DMS53 treated with DMSO at 0.1 percent for 48 hours (cell line): ENCODE results near the gene CKMT1B.
"Not testable (repeated sequence)": the region's sequence is repeated elsewhere in the genome, so short reads cannot be mapped to it uniquely, and the experiment has no call there.

ENCODE experiments used
- DNase-seq: peaks from one replicate; lab custom pipeline; 2025; ENCODE audit not compliant: unreplicated experiment; lab: John Stamatoyannopoulos, UW

The CKMT1B gene

DNA sequence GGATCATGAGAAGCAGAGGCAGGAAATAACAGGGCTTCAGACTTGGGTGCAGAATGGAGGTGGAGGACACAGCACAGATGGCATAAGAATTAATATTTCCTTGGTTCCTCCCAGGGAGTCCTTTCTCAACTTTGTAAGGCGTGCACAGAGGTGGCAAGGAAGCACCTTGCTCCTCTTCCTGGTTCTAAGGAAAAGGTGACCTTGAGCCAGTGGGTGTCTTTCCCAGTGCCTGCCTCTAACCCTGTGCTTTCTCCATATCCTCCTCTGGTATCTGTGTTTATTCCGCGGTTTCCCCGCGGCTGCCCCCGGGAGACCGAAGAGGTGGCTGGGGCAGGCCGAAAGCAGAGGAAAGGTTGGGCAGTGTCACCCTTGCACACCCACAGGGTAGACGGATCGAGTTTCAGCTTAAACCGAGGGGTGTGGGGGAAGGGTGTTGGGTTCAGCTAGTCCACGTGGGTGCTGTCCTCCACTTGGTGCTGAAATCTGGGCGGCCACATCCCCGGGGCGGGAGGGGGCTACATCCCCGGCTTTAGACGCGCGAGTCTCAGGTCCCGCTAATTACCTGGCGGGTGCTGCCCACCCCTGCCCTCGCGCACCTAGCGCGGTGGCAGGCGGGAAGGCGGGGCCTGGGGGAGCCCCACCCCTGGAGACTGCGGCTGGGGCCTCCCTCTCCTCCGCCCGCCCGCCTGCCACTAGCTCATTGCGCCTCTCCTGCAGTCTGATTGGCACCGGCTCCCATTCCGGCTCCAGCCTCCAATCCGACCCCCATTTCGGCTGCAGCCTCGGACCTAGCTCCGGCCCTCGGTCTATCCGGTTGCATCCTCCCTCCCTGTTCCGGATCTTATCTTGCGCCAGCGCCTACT lies at the start of gene CKMT1B:
TSS of gene CKMT1B (plus strand) at position 700 of the 863 bp plus-strand sequence. CDS start 192 bp downstream, outside the sequence.
- not testable (repeated sequence) for DNase-seq

DNA sequence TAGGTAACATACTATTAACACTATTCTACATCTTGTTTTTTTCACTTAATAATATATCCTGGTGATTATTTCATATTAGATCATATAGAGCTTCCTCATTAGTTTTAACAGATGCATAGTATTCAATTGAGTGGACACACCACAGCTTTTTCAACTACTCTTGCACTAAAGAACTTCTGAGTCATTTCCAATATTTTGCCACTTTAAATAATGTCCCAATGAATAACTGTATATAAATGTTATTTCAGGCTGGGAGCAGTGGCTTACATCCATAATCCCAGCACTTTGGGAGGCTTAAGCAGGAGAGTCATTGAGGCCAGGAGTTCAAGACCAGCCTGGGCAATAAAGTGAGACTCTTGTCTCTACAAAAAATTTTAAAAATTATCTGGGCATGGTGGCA lies 49.6 kb upstream of the CKMT1B start:
- DNase-seq = no peak

DNA sequence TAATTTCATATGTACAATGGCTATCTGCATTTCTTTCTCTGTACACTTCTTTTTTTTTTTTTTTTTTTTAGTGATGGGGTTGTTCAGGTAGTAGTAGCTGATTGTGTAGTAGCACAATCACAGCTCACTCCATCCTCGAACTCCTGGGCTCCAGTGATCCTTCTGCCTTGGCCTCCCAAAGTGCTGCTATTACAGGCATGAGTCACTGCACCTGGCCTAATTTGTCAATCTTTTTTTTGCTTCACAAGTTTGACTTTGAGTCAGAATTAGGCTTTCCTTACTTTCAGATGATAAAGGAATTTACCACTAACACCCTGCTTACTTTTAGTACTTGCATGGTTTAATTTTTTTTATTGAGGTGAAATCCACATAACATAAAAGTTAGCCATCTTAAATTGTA lies 48.4 kb upstream of the CKMT1B start:
- no peak for DNase-seq

DNA sequence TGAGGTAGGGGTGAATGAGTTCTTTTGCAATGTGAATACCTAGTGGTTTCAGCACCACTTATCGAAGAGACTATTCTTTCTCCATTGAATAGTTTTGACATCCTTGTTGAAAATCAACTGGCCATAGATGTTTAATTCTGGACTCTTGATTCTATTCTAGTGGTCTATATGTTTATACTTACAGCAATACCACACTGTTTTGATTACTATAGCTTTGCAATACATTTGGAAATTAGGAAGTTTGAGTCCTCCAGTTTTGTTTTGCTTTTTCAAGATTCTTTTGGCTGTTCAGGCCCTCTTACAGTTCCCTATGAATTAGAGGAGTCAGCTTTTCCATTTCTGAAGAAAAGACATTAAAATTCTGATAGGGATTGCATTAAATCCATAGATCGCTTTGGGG lies 46.3 kb upstream of the CKMT1B start:
- no peak for DNase-seq

DNA sequence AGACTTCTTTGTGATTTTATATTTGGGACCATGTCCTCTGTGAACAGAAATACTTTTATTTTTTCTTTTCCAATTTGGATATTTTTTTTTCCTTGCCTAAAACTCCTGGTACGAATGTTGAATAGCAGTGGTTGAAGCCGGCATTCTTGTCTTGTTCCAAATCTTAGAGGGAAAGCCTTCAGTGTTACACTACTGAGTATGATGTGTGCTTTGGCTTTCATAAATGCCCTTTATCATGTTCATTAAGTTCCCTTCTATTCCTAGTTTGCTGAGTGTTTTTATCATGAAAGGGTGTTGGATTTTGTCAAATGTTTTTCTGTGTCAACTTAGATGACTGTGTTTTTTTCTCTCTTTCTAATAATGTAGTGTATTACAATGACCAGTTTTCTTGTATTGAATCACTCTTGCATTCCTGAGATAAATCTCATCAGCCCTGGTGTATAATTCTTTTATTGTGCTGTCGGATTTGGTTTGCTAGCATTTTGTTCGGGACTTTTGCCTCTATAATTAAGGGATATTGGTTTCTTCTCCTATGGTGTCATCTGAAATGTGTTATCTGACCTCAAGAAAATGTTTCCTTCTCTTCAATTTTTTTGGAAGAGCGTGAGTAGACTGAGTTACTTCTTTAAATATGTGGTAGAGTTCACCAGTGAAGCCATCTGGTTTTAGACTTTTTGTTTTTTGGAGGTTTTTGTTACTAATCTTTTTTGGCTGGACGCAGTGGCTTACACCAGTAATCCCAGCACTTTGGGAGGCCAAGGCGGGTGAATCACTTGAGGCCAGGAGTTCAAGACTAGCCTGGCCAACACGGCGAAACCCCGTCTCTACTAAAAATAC lies 43.1 kb upstream of the CKMT1B start:
- DNase-seq = no peak

DNA sequence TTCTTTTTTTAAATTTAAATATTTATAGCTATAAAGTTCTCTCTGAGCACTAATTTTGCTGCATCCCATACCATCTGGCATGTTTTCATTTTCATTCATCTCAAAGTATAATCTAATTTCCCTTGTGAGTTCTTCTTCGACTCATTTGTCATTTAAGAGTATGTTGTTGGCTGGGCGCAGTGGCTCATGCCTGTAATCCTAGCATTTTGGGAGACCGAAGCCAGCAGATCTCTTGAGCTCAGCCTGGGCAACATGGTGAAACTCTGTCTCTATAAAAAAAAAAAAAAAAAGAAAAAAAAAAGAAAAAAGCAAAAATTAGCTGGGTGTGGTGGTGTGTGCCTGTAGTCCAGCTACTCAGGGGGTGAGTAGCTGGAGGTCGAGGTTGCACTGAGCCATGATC lies 41.6 kb upstream of the CKMT1B start:
- no peak for DNase-seq

DNA sequence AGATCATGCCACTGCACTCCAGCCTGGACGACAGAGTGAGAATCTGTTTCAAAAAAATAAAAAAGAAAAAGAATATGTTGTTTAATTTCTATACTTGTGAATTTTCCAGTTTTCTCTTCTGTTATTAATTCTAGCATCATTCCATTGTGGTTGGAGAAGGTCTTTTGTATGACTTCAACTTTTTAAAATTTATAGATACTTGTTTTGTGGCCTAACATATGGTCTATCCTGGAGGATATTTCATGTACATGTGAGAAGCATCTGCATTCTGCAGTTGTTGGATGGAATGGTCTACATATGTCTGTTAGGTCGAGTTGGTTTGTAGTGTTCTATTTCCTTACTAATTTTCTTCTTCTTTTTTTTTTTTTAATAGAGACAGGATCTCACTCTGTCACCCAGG lies 40.8 kb upstream of the CKMT1B start:
- no peak for DNase-seq

DNA sequence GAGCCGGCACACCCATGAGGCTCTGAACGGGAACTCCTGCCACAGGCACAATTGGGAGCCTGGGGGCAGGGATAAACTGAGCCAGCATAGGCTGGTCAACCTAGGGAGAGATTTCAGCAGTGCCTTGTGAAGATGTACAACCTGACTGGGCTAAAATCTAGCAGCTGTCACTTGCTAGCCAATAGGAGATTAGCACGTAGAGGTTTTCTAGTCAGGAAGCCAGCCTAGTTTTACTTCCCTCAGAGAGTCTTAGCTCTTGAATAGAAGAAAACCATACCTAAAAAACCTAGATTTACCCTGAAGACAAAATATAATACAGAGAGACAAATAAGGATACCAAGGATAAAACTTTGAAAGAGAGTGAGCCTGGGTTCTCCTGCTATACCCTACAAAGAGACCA lies 31.1 kb upstream of the CKMT1B start:
- DNase-seq = not testable (repeated sequence)

DNA sequence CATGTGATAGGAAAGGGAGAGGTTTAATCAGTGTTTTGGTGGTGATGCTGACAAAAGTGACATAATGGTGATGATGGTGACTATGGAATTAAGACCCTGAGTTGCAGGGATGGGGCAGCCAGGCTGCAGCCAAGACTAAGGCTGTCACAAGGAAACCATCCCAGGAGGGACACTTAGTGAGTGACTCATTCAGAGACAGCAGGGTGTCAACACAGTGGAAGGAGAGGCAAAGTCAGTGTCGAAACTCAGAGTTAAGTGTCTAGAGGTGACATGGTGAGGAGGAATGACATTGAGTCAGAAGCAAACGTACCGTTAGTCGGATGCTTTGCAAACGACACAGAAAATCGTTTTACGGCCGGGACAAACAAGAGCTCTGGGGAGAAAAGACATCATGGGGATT lies 30.0 kb upstream of the CKMT1B start:
- not testable (repeated sequence) for DNase-seq

DNA sequence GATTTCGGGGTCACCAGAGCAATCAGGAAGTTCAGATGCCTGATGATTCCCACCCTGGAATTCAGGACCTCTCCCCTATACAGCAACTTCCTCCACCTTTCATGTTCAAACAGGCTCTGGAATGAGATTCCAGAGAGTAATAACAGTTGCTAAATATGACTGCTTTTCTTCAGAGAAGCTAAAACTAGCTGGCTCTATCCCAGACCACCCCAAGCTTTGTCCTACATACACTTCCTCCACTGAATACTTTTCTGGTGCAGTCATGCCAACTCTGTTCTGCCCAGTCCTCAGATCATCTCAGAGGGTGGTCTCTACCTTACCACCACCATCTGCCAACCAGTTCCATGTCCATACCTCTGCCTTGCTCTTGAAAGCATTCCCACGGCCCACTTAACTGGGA lies 27.2 kb upstream of the CKMT1B start:
- not testable (repeated sequence) for DNase-seq

DNA sequence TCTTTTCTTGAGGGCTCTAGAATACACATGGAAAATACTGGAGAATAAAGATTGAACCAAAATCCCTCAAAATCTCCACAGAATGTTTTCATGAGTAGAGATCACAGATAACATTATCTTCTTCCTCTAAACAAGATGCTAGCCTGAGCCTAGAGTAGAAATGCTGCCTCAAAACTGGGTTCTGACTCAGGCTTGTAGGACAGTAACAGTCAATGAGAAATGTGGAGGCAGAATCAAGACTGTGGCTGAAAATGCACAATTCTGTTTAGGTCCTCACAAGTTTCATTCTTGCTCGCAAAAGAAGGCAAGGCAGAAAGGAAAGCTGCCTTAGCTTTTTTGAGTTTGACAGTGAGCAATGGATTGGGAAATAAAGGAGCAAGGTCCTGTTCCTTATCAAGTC lies 19.2 kb upstream of the CKMT1B start:
- DNase-seq = not testable (repeated sequence)

DNA sequence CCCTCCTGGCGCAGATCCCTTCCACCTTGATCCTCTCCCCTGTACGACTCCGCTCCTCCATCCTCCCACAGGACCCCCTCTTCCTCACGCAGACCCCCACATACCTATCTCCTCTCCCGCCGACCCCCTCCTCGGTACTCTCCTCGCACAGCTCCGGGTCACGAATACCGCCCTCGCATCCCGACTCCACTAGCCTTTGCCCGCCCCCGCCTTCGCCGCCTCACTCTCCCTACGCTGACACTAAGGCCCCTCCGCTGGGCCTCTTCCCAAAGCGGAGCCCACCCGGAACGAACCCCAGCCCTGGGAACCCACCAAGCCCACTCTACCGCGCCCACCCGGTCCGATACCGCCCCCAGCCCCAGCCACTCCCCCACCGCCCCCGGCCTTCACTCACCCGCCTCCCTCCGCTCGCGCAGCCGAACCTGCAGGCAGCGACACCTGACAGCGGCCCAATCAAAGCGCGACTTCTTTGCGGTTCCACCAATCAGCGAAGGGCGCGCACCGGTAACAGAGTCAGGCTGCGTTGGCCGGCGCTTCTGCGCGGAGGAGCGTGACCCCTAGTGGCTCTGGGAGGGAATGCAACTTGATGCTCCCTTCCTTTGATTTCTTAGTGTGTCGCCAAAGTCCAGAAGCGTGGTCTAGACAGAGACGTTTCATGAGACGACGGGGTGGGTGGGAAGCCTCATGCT lies 3.9 kb upstream of the CKMT1B start, which contains the start of gene PPIP5K1:
TSS of gene PPIP5K1 (minus strand) at position 431 of the 689 bp plus-strand sequence. CDS start 5,704 bp downstream, outside the sequence.
- not testable (repeated sequence) for DNase-seq

DNA sequence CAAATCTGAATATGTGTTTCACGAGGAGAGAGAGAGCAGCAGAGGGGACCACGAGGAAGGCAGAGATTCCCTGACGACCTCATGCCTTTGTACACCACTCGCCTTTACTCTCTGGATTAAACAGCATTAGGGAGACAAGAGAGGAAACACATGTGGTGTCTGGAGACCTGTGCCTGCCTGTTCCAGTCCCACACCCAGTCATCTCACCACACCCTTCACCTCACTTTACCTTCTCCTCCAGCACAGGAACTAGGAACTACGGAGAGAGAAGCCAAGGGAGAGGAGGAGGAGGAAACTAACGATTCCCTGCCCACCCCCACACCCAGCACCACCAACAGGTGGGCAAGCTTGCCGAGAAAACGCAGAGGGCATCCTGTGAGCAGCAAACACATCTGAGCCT lies 986 bp upstream of the CKMT1B start:
- DNase-seq = not testable (repeated sequence)

DNA sequence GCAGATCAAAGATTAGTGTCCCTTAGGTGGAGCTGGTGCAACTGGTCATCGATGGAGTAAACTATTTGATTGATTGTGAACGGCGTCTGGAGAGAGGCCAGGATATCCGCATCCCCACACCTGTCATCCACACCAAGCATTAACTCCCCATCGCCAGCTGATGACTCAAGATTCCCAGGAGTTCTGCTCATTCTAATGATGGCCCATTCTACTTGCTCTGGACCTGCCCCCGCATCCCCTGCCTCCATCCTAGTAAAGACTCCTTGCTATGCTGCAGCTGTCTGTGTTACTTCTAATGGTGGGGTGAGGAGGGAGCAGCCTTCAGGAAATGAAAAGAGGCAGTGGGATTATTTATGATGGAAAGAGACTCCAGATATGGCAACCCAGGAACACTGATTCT lies 5.3 kb downstream of the CKMT1B start:
- not testable (repeated sequence) for DNase-seq

DNA sequence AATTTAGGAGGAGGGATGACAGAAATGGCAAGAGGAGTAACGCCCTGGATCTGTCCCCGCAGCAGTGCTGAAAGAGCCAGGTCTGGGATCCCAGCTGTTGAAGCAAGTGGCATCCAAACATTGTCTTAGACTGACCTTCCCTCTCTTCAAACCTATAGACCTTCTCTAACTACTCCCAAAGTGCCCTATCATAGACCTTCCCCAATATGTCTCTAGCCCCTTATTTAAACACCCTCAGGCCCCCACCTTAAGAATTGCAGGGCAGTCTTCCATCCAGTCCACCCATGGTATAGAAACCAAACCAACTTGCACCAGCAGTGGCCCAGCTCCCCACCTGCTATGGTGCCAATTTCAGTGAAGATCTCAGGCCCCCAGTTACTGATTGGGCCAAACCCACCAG lies 6.4 kb downstream of the CKMT1B start:
- not testable (repeated sequence) for DNase-seq

DNA sequence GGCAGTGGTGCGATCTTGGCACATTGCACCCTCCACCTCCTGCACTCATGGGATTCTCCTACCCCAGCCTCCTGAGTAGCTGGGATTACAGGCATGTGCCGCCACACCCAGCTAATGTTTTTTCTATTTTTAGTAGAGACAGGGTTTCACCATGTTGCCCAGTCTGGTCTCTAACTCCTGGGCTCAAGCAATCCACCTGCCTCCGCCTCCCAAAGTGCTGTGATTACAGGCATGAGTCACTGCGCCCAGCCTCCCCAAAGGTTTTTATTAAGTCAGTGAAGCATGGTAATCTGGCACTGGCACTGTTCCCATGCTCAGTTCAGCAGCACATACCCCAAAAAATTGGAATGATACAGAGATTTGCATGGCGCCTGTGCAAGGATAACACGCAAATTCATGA lies 8.4 kb downstream of the CKMT1B start:
- DNase-seq = peak; percentile 3

DNA sequence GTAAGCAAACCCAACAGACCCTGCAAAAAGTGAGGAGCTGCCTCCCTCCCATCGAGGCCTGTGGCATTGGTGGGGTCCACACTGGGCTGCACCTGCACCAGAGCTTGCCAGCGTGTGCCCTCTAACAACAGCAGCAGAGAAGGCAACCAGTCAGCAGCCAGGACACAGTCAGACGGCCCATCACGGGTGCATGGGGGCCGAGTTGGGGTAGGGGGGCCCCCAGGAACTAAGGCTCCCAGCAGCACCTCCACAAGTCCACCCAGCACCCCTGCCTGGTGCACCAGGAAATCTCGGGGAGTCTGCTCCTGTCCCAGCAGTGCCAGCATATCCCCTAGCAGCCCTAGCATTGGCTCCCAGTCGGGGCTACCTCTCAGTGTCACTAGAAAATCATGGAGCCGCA lies 23.9 kb downstream of the CKMT1B start:
- not testable (repeated sequence) for DNase-seq

DNA sequence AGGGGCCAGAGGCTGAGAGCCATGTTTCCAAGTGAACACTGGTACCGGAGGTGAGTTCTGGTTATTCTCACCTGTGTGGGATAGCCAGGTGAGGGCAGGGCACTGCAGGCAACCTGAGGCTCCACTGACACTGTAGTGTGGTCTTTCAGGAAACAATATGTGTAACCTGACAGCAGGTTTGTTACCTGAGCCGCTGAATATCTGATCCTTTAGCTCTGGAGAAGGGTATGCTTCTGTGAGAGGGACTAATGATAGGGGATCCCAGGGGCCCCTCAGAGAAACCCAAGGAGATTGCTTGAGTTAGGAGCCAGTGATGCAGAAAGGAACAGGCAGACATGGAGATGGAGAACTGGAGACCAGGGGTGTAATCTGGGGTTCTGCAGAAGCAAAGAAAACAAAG lies 24.9 kb downstream of the CKMT1B start, which contains the start of gene STRC:
TSS of gene STRC (minus strand) at position 101 of the 400 bp plus-strand sequence. CDS start at position 23, 78 bp downstream.
- not testable (repeated sequence) for DNase-seq

DNA sequence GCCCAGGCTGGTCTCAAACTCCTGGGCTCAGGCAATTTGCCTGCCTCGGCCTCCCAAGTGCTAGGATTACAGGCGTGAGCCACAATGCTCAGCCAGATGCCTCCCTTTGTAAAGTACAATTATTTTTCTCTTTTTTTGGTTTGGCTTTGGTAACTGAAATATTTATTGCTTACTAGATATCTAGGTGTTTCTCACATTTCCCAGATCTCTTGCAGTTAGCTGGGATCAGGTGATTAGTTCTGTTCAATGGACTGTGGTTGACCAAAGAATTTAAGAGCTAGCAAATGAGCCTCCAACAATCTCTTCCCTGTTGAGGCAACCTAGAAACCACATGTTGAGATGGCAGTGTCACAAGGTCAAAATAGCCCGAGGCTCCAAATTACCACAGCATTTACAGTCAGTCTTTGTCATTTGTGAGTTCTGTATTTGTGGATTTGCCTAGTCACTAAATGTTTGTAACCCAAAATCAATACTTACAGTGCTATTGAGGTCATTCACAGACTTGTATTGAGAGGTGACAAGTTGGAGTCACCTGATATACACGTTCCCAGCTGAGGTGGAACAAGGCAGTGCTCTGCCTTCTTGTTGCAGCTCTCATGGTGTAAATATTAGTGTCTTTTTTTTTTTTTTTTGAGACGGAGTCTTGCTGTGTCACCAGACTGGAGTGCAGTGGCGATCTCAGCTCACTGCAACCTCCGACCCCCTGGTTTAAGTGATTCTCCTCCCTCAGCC lies 28.4 kb downstream of the CKMT1B start:
- not testable (repeated sequence) for DNase-seq

DNA sequence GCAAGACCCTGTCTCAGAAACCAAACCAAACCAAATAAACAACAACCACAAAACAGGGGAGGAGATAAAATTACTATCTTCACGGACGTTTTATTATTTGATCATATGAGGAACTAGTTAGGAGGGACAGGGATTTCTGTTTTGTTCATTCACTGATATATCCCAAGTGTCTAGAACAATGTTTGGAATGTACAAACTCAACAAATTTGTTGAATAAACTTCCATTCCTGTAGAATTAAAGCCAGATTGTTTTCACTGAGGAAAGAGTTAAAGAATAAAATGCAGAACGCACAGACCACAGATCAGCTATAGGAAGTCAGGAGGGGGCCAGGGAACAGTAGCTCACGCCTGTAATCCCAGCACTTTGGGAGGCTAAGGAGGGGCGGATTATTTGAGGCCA lies 31.3 kb downstream of the CKMT1B start:
- DNase-seq = no peak
